GM20431 (cell line): ENCODE data around the gene NOCT.
"Not testable (repeated sequence)": the region's sequence is repeated elsewhere in the genome, so short reads cannot be mapped to it uniquely, and the experiment has no call there.

Experiments
- in situ Hi-C: fragments of 300-500 bp; cut with MseI, MboI; formaldehyde crosslinking; loops from one replicate; pipeline ENCODE4 v1.15.0; 2020; ENCODE audit warnings: low sequenced_read_pairs; ENCODE audit not compliant: unreplicated experiment

The NOCT gene, protein sequence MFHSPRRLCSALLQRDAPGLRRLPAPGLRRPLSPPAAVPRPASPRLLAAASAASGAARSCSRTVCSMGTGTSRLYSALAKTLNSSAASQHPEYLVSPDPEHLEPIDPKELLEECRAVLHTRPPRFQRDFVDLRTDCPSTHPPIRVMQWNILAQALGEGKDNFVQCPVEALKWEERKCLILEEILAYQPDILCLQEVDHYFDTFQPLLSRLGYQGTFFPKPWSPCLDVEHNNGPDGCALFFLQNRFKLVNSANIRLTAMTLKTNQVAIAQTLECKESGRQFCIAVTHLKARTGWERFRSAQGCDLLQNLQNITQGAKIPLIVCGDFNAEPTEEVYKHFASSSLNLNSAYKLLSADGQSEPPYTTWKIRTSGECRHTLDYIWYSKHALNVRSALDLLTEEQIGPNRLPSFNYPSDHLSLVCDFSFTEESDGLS

DNA sequence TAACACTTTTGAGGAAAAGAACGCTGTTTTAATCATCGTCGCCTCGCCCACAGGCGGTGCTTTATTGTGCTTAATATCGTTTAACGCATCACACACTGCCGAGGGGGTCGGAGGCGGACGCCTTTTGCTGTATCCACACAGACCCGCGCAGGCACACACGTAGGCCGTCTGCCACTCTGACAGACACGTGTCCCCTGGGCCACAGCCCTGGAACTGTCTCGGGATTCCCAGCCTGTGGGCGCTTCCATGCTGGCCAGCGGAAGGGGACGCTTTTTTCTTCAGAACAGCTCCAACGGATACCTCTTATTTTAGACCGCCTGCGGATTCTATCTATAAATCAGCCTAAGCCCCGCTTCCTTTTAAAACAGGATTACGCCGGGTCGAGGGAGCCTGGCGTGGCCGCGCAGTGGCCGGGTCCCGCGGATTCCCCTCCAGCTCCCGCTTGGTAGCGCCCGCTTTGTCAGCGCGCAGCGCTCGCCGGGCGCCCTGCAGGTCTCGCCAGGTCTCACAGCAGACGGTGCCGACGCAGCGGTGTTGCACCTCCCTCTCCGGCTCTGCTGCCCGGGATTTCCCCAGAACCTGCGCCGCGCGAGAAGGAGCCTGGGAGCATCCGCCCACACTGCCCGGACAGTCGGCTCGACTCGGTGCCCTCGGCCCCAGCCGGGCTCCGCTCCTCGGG lies at the start of gene NOCT:
NOCT (plus strand) TSS at position 513 of the 679 bp plus-strand sequence. CDS start 201 bp downstream, outside the sequence.
- in situ Hi-C loops = no loop called here

DNA sequence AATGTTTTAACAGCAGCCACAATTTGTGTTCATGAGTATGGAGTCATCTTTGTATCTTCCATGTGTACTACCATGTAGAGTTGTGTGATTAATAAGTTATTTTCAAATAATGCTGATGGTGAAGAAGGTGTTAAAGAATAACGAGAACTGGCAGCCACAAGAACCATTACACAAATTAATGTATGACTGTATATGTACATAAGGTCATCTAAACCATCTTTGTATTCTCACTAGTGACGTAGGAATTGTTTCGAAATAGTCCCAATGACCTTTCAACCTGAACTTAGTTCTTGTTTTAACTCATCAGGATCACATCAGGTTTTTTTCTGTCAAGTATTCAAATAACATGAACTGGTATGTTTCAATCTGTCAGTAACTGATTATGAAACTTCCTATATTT lies 48.3 kb upstream of the NOCT start:
- in situ Hi-C loops = no loop called here

DNA sequence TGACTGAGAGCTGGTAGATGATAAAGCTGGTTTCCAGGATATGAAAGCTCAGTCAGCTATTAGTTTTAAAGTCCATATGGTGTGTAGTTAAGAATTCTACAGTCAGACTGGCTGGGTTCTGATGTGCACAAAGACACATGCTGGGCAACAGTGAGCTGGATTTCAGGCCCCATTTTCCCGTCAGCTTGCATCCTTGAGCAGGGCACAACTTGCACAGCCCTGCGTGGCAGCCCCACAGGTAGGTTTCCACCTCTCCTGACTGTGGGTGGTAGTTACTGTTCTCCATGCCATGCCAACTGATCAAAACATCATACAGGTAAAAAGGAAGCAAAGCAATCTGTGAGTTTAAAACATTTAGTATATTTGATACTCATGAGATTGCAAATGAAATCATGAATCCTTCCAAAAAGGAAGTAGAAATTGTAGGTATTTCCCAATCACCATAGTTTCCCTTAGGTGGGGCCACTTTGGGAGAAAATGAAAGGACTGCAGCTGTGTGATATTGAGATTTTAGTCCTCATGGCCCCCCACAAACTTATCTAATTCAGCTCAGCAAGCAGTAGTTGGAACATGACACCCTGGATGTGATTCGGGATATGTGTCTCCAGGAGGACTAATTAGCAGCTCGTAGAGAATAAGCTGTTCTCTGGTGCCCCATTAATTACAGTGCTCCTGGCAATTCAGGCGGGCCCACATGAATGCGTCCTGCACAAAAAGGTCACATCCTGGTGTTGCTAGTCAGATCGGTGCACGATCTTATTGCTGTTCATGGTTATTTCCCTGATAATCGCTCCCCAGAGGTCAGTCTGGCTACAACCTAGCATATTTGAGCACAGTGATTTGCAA lies 42.4 kb upstream of the NOCT start:
- in situ Hi-C loops = no loop called here

DNA sequence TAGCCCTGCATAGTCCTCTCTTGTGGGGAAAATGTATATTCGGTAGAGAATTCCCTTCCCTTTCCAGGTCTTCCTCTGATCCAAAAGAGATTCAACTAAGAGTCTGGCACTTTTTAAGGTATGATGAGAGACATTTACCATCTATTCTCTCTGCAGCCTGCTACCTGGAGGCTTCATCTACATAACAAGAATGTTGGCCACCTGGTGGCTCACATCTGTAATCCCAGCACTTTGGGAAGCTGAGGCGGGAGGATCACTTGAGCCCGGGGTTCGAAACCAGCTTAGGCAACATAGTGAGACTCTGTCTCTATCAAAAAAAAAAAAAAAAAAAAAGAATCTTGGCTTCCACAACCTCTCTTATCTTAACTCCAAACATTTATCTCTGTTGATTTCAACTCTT lies 40.4 kb upstream of the NOCT start:
- in situ Hi-C loops = no loop called here

DNA sequence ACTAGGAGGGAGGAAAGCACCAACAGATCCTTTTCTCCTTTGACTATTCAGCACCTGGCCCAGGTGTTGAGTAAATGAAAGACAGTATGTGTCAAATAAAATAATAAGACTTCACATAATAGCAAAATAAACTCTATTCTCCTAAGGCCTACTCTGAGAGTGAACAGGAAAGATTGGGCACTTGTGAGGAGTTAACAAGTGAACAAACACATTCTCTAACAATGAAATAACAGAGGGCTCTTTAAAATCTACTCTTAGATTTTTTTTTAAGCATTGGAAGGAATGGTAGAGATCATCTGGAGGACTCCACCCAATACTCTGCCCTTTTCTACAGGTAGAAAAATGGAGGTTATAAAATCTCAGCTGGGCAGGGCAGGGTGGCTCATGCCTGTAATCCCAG lies 39.1 kb upstream of the NOCT start:
- in situ Hi-C loops = no loop called here

DNA sequence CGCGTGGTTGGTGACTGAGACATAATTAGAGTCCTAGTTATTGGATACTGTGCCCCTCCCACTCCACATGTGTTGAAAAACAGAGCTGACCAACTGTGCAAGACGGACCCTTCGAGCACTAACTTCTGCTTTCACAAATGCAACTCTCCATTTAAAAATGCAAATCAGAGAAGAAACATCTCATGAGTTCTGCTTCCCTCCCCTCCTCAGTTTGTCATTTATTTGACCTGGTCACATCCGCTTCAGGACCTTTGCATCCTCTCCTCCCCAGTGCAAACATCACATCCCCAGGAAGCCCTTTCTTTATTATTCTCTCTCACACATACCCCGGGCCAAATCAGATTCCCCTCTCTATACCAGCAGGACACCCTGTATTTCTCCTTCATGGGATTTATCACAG lies 38.1 kb upstream of the NOCT start:
- in situ Hi-C loops = no loop called here

DNA sequence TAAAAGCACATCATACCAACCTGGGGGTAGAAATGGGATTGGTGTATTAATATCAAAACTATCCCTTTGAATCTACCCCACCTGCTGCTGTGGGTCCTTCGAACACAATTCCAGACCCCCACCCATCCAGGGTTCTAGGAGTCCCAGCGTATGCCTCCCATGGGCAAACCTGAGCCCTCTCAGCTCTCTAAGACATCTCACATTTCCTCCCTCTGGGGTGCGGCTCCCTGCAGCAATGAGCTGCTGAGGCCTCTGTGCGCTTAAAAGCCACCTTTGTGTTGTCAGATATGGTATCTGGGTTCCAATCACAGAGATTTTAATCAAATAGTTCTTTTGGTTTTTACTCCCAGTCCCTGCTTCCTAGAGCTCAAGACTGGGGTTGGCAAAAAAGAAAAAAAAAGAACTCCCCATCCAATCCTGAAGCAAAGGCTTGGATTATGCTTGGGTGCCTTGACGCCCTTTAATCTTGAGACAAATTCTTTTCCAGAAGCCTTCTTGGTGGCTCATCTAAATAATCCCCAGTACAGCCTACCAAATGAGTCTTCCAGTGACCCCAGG lies 37.5 kb upstream of the NOCT start:
- in situ Hi-C loops = no loop called here

DNA sequence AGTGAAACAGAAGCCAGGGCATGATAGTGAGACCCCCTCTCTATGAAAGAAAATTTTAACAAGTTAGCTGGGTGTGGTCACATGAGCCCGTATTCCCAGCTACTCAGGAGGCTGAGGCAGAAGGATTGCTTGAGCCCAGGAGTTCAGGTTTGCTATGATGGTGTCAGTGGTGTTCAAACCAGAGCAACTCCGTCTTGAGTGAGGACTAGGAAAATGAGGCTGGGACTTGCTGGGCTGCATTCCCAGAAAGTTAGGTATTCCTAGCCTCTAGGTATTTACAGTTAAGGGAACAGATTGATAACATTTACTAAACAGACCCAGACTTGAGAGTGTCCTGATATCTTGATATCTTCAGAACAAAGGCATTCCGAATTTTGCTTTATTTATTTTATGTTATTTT lies 37.0 kb upstream of the NOCT start:
- in situ Hi-C loops = no loop called here

DNA sequence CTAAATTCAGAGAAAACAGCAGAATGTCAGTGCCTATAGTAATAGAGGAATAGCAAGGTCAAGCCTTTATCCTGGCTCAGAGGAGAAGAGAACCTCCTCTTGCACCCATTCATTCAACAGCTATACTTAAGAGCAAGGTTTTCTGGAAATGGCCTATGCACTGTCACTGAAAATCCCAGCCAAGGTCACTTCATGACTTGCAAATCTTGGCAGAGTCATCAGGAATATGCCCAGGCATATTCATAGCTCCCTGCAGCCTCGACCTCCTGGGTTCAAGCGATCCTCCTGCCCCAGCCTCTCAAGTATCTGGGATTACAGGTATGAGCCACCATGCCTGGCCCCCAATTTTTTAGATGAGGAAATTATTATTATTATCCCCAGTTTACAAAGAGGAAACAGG lies 35.8 kb upstream of the NOCT start:
- in situ Hi-C loops = no loop called here

DNA sequence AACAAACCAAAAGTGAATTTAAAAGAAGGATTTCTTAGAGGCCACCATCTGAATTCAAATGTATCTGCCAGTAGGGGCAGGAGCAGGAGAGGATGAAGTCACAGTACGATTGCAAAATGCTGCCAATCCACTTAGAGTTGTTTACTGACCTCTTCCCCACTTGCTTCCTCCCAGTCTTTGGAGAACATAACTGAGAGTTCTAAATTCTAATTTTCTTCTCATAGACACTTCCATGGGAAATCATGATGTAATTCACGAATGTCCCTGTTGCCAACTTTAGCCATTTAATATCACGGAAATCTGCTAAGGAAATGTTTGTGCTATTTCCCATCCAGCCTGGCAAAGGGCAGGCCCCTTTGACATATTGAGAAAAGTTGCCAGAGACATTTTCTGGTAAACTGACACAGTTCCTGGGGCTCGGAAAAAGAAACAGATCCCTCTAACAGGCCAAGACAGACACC lies 33.6 kb upstream of the NOCT start:
- in situ Hi-C loops = no loop called here

DNA sequence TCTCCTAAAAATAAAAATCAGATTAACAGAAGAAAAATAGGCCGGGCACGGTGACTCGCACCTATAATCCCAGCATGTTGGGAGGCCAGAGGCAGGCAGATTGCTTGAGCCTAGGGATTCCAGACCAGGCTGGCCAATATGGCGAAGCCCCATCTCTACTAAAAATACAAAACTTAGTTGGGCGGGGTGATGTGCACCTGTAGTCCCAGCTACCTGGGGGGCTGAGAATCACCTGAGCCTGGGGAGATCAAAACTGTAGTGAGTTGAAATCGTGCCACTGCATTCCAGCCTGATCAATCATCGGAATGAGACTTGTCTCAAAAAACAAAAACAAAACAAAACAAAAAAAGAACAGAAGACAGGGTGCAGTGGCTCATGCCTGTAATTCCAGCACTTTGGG lies 32.8 kb upstream of the NOCT start:
- in situ Hi-C loops = no loop called here

DNA sequence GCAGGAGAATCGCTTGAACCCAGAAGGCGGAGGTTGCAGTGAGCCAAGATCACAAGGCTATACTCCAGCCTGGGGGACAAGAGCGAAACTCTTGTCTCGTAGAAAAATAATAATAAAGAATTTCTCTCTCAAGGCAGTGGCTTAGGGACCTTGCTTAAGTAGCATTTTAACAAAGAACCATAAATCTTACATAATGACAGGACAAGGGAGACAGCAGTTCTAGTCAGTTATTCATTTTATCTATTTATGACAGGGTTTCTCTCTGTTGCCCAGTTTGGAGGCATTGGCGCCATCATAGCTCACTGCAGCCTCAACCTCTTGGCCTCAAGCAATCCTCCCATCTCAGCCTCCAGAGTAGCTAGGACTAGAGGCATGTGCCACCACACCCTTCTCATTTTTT lies 31.9 kb upstream of the NOCT start:
- in situ Hi-C loops = no loop called here

DNA sequence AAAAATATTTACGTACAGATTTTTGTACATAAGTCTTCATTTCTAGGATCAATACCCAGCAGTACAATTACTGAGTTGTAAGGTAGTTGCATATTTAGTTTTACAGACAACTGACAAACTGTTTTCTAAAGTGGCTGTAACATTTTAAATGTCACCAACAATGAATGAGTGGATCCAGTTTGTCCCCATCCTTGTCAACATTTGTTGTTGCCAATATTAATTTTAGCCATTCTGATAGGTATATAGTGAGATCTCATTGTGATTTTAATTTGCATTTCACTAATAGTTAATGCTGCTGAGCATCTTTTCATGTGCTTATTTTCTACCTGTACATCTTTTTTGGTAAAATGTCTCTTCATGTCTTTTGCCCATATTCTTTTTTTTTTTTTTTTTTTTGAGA lies 30.9 kb upstream of the NOCT start:
- in situ Hi-C loops = no loop called here

DNA sequence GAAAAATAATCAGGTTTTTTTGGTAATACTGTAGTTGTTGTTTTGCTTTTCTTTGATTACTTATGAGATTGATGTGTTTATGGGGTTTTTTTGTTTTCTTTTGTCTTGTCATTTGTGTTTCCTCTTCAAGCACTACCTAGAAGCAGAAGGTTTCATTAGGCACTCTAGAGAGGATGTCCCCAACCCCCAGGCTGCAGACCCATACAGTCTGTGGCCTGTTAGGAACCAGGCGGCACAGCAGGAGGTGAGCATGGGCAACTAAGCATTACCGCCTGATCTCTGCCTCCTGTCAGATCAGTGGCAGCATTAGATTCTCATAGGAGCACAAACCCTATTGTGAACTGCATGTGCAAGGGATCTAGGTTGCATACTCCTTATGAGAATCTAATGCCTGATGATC lies 22.9 kb upstream of the NOCT start:
- in situ Hi-C loops = no loop called here

DNA sequence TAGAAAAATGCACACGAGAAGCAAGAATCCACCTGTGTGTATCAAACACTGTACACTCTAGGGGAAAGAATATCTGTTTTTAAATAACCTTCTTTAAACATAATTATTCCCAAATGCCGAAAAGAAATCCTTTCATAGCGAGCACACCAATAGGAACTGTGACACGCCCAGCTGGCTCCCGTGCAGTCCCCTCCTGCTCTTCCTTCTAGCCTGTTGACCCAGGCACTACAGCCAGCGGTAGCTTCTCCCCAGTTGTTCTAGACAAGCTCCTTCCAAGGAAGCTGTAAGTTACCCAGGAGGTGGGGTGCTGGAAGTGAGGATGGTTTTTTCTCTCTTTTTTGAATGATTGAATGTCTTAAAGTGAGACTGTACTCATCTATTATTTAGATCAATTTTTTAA lies 19.5 kb upstream of the NOCT start:
- in situ Hi-C loops = no loop called here

DNA sequence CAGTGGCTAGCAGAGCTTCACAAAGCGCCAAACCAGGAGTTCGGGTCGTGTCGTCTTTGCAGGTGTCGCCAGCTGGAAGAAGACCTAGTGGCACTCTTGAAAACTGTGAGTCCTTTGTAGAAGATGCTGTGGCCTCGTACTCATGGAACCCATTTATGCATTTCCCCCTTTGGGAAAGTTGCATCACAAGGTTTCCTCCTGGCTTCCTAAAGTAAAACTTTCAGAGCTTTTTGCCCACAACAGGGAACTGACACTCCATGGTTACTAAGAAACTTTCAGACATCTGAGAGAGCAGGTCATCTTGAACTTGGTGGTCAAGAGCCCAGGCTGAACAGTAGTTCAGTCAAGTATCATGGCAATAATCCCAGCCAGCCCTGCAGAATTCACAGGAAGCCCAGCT lies 15.9 kb upstream of the NOCT start:
- in situ Hi-C loops = no loop called here

DNA sequence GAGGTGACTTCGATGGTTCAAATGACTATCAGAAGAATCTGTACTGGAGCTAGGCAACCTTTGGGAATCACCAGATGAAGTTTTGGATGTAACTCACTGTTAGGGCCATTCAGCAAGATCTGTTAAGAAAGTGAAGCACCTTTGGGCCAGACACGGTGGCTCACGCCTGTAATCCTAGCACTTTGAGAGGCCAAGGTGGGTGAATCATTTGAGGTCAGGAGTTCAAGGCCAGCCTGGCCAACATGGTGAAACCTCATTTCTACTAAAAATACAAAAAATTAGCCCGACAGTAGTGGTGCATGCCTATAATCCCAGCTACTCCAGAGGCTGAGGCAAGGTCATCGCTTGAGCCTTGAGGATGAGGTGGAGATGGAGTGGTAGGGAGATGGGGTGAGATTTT lies 15.4 kb upstream of the NOCT start:
- in situ Hi-C loops = not testable (repeated sequence)

DNA sequence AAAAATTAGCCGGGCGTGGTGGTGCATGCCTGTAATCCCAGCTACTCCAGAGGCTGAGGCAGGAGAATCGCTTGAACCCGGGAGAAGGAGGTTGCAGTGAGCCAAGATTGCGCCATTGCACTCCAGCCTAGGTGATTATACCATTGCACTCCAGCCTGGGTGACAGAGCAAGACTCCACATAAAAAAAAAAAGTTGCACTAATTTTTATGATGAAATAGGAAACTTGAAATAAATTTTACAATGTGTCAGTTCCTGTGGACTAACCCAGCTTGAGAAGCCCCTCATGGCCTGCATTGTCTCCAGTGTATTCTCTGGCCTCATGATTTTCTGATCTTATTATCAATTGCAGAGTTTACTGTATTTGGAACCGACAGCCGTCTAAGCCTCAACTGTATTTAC lies 14.2 kb upstream of the NOCT start:
- in situ Hi-C loops = not testable (repeated sequence)

DNA sequence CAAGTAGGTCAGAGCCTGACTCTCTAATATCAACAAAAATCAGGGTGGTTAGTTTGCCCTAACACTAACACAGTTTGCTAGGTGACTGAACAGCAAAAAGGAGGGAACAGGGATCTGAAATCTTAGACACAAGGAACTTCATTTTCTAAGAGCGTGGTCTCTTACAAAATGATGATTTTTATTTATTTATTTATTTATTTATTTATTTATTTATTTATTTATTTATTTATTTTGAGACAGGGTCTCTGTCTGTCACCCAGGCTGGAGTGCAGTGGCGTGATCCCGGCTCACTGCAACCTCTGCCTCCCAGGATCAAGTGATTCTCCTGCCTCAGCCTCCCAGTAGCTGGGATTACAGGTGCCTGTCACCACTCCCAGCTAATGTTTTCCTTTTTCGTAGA lies 11.9 kb upstream of the NOCT start:
- in situ Hi-C loops = not testable (repeated sequence)

DNA sequence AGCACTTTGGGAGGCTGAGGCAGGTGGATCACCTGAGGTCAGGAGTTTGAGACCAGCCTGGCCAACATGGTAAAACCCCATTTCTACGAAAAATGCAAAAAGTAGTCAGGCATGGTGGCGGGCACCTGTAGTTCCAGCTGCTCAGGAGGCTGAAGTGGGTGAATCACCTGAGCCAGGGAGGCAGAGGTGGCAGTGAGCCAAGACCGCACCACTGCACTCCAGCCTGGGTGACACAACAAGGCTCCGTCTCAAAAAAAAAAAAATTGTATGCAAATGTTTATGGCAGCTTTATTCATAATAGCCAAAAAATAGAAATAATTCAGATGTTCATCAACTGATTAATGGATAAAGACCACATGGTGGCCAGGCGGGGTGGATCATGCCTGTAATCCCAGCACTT lies 9.8 kb upstream of the NOCT start:
- in situ Hi-C loops = no loop called here
